Loucy (cell line): ENCODE results near the gene ZNF469.

ENCODE experiments used
- H2AFZ ChIP-seq: fragments of 200-600 bp; sonication (generic); 2 replicates; pipeline ENCODE4 v1.6.0; 2016; ENCODE audit warnings: antibody characterized with exemption, mild to moderate bottlenecking, low read length, moderate library complexity
- H3F3A ChIP-seq: fragments of 200-600 bp; 2 replicates; pipeline ENCODE4 v1.6.0; 2016; ENCODE audit warnings: antibody characterized with exemption, low read depth, mild to moderate bottlenecking
- H3K27me3 ChIP-seq: fragments of 200-600 bp; sonication (generic); 2 replicates; pipeline ENCODE4 v1.6.1; 2014; ENCODE audit warnings: low read length, mild to moderate bottlenecking; ENCODE audit not compliant: insufficient read depth, poor library complexity, severe bottlenecking
- H3K36me3 ChIP-seq: fragments of 200-600 bp; sonication (generic); 2 replicates; pipeline ENCODE4 v1.6.1; 2016; ENCODE audit warnings: low read length; ENCODE audit not compliant: insufficient read depth
- H3K4me1 ChIP-seq: fragments of 200-600 bp; sonication (generic); 2 replicates; pipeline ENCODE4 v1.5.1; 2014; ENCODE audit warnings: low read length, mild to moderate bottlenecking; ENCODE audit not compliant: insufficient read depth, poor library complexity, severe bottlenecking
- H3K4me2 ChIP-seq: fragments of 200-600 bp; sonication (generic); 2 replicates; pipeline ENCODE4 v1.6.0; 2014; ENCODE audit warnings: antibody characterized with exemption, low read length, low read depth, mild to moderate bottlenecking; ENCODE audit not compliant: poor library complexity, severe bottlenecking
- H3K4me3 ChIP-seq: fragments of 200-600 bp; sonication (generic); 2 replicates; pipeline ENCODE4 v1.5.1; 2014; ENCODE audit warnings: low read length, mild to moderate bottlenecking, mixed read lengths; ENCODE audit not compliant: poor library complexity, severe bottlenecking
- H3K79me2 ChIP-seq: fragments of 200-600 bp; sonication (generic); 2 replicates; pipeline ENCODE4 v1.6.1; 2014; ENCODE audit warnings: low read length; ENCODE audit not compliant: insufficient read depth
- H3K9ac ChIP-seq: fragments of 200-600 bp; sonication (generic); 2 replicates; pipeline ENCODE4 v1.6.0; 2014; ENCODE audit warnings: mild to moderate bottlenecking, low read depth, low read length, moderate library complexity; ENCODE audit not compliant: poor library complexity, severe bottlenecking
- H3K9me2 ChIP-seq: fragments of 200-600 bp; sonication (generic); replicated peaks from 2 replicates; pipeline ENCODE4 v1.6.1; 2016; ENCODE audit warnings: low read depth, low read length, mixed read lengths
- H3K9me3 ChIP-seq: fragments of 200-600 bp; sonication (generic); 2 replicates; pipeline ENCODE4 v1.6.1; 2014; ENCODE audit warnings: mild to moderate bottlenecking, antibody characterized with exemption, low read length, low read depth; ENCODE audit not compliant: insufficient read depth
- H4K20me1 ChIP-seq: fragments of 200-600 bp; sonication (generic); 2 replicates; pipeline ENCODE4 v1.6.0; 2014; ENCODE audit warnings: antibody characterized with exemption, low read length, mild to moderate bottlenecking; ENCODE audit not compliant: insufficient read depth, poor library complexity, severe bottlenecking
- CTCF ChIP-seq: fragments of 200-600 bp; sonication (generic); conservative IDR thresholded peaks from 2 replicates; pipeline ENCODE4 v1.5.1; 2014; ENCODE audit warnings: mild to moderate bottlenecking, antibody characterized with exemption, low read length
- EZH2phosphoT487 ChIP-seq: fragments of 200-600 bp; IDR thresholded peaks from 2 replicates; pipeline ENCODE4 v1.6.1; 2018; ENCODE audit warnings: antibody characterized with exemption, mild to moderate bottlenecking, moderate library complexity, borderline replicate concordance

ZNF469 gene

GRCh38 chr16:88378836-88379693 lies 3.7 kb upstream of the ZNF469 start:
- no peaks in the 10 kb centered on the region for H3K9me3 ChIP-seq
- no peaks in the 10 kb centered on the region for H3K27me3 ChIP-seq
- H3K36me3 ChIP-seq = no peaks in the 10 kb centered on the region
- H3K4me2 ChIP-seq = no peak overlapping the region
- H3K4me1 ChIP-seq = no peaks in the 10 kb centered on the region
- H3F3A ChIP-seq = no peaks in the 10 kb centered on the region
- H3K79me2 ChIP-seq = no peaks in the 10 kb centered on the region
- H3K9ac ChIP-seq = no peak overlapping the region
- TF ChIP-seq CTCF (no peak), EZH2phosphoT487 (no peak)
- H3K9me2 ChIP-seq = no peaks in the 10 kb centered on the region
- H3K4me3 ChIP-seq = no peak overlapping the region
- no peak overlapping the region for H2AFZ ChIP-seq
- no peaks in the 10 kb centered on the region for H4K20me1 ChIP-seq

- Histone ChIP-seq H3F3A (no peaks in the 10 kb centered on the region), H3K4me2 (no peak overlapping the region), H3K9me2 (no peaks in the 10 kb centered on the region), H2AFZ (no peak overlapping the region), H3K9ac (no peak overlapping the region), H3K4me1 (no peaks in the 10 kb centered on the region), H3K27me3 (no peaks in the 10 kb centered on the region), H3K9me3 (no peaks in the 10 kb centered on the region), H3K79me2 (no peaks in the 10 kb centered on the region), H4K20me1 (no peaks in the 10 kb centered on the region), H3K4me3 (no peak overlapping the region), H3K36me3 (no peaks in the 10 kb centered on the region)
- TF ChIP-seq CTCF (no peak), EZH2phosphoT487 (no peak)
Measured at GRCh38 chr16:88379694-88380040, 3.1 kb upstream of the ZNF469 start.

GRCh38 chr16:88380099-88380498 lies 2.7 kb upstream of the ZNF469 start:
- Histone ChIP-seq H3K4me2 (no peak overlapping the region), H3K36me3 (no peaks in the 10 kb centered on the region), H3K9ac (no peak overlapping the region), H3F3A (no peaks in the 10 kb centered on the region), H3K4me3 (no peak overlapping the region), H3K9me3 (no peaks in the 10 kb centered on the region), H2AFZ (no peak overlapping the region), H3K79me2 (no peaks in the 10 kb centered on the region), H3K27me3 (no peaks in the 10 kb centered on the region), H3K9me2 (no peaks in the 10 kb centered on the region), H4K20me1 (no peaks in the 10 kb centered on the region), H3K4me1 (no peaks in the 10 kb centered on the region)
- TF ChIP-seq EZH2phosphoT487 (no peak), CTCF (no peak)
